A204.1 (cell line): ENCODE results near the gene DBX1.
"Not testable (repeated sequence)": the region's sequence is repeated elsewhere in the genome, so short reads cannot be mapped to it uniquely, and the experiment has no call there.

ENCODE experiments used
- FAIRE-seq: peaks from 2 replicates; lab custom pipeline; 2012; peaks lifted over from hg19 to GRCh38; lab: Jason Lieb, UNC

Gene DBX1

GRCh38 chr11:20160425-20161229 lies at the start of gene DBX1:
Gene DBX1 (minus strand): TSS chr11:20160475. CDS start chr11:20160324, 151 bp downstream.
- no peak for FAIRE-seq

DNA sequence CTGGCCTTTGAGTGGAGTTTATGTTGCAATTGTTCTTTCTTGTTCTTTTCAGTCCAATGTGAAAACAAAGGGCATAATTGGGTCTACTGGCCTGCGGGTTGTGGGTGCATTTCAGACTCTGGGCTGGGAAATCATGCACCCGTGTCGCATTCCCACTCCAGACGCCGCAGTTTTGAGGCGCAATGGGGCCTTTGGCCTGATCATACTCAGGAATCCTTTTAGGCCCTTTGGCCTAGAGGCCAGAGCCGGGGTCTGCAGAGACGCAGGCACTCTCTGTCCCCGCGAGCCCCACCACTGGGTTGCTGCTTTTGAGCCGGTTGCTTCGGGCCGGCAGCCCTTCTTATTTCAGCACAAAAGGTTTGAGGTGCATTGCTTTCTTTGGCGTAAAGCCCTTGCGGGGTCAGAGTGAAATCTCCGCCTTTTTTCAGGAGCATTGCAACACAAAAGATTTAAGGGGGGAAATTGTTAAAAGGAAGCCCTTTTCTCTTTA lies 48.4 kb upstream of the DBX1 start:
- no peak for FAIRE-seq

DNA sequence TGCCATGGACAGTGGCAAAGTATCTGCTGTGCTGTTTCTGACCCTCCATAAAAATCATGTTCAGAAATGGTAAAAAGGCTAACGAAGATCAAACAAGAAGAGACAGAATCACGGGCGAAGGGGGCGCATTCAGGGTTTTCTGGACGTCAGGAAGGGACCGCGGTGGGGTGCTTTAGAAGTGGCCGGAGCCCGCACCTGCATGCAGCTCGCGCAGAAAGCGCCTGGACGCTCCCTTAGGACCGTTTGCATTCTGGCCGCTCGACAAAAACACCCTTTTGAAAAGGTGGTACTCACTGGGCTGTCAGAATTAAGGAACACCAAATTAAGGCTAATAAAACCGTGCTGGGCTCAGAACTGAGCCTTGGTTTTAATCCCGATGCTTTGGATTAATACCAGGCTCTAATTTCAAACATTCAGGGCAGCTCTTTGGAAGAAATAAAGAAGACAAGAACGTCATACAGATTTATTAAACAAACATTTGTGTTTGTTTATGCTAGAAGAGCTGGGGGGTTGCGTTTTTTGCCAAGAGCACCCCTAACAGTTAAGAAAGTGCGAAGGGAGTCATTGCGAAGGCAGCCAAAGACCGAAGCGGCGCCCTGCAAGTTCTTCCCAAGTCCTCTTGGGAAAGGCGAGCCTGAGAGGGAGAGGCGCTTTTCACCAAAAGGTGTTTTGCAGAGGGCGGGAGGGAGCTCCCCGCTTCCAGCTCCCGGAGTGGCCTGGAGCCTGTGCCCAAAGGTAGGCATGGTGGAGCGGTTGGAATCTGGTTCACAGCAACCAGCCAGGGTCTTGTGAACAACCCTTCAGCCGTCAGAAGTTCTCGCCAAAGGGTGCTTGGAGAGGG lies 47.7 kb upstream of the DBX1 start:
- FAIRE-seq, result no peak

DNA sequence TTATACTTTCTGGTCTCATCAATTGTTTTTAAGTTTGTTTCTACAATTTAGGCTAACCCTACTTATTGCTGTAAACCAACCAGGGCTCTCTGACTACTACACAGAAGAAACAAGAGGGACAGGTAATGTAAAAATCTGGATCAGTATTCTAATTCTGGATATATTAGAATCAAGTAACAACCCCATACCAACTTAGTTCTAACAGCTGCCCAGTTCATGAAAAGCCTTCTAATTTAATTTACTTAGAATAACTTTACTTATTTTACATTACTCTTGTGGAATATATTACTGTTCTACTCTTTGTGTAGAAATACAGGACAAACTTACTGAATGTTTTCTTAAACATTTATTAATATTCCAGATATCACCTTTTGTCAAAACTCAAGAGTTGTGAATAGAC lies 45.5 kb upstream of the DBX1 start:
- no peak for FAIRE-seq

- FAIRE-seq, result no peak
Measured at GRCh38 chr11:20204681-20205080, 44.4 kb upstream of the DBX1 start.

- FAIRE-seq, result no peak
Measured at GRCh38 chr11:20203831-20204230, 43.6 kb upstream of the DBX1 start.

DNA sequence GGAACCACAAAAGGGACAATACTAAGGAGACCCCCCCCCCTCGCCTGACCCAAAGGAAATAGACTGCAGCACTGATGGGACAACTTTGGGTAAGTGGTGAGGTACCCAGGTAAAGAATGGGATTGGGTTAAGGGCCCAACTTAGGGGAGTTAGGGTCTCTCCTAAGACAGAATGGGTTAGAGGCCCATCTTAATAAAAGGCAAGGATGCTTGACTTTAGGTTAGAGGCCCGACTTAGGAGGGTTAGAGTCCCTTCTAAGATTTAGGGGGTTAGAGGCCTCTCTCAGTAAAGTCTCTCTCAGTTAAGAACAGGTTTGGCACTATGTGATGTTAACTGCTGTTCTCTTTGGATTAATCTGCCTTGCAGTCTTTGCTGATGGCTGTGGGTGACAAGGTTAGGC lies 41.0 kb upstream of the DBX1 start:
- FAIRE-seq, result no peak

GRCh38 chr11:20200331-20200955 lies 40.2 kb upstream of the DBX1 start:
- FAIRE-seq, result not testable (repeated sequence)

- no peak for FAIRE-seq
Measured at GRCh38 chr11:20197881-20198280, 37.6 kb upstream of the DBX1 start.

DNA sequence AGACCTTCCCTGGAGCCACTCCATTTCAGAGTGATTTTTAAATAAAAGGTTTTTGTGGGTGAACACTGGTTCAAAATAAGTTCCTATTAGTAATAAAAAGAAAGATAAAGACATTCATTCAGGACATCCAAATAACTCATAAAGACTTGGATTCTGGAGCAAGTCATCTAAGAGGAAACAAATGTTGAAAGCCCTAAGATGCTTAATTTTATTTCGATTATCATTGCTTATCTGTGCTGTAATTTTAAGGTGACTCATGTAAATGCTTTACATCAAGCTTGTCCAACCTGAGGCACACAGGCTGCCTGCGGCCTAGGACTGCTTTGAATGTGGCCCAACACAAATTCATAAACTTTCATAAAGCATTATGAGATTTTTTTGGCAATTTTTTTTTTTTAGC lies 34.2 kb upstream of the DBX1 start:
- FAIRE-seq, result no peak

DNA sequence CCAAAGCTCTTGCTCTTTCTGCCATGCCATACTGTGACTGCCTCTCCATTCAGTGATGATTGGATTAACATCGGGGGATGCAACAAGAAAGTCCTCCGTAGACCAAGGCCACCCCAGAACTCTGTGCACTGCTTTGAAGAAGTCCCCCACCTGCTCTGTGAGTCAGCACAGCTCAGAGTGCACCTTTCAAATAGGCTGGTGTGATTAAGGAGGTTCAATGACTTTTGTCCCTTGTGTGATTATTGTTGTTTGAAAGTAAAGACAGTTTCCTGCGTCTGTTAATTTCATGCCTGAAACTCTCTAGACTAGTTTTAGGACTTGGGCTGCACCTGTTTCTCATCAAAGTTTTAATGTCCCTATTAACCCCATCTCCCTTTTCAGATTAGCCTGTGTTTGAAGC lies 33.0 kb upstream of the DBX1 start:
- no peak for FAIRE-seq

- no peak for FAIRE-seq
Measured at GRCh38 chr11:20192641-20193040, 32.4 kb upstream of the DBX1 start.

GRCh38 chr11:20192151-20192550 lies 31.9 kb upstream of the DBX1 start:
- no peak for FAIRE-seq

- FAIRE-seq, result no peak
Measured at GRCh38 chr11:20178976-20179375, 18.7 kb upstream of the DBX1 start.

- no peak for FAIRE-seq
Measured at GRCh38 chr11:20177136-20177535, 16.9 kb upstream of the DBX1 start.

- FAIRE-seq, result no peak
Measured at GRCh38 chr11:20172721-20173447, 12.6 kb upstream of the DBX1 start.

GRCh38 chr11:20163783-20164481 lies 3.7 kb upstream of the DBX1 start:
- FAIRE-seq, result no peak

DNA sequence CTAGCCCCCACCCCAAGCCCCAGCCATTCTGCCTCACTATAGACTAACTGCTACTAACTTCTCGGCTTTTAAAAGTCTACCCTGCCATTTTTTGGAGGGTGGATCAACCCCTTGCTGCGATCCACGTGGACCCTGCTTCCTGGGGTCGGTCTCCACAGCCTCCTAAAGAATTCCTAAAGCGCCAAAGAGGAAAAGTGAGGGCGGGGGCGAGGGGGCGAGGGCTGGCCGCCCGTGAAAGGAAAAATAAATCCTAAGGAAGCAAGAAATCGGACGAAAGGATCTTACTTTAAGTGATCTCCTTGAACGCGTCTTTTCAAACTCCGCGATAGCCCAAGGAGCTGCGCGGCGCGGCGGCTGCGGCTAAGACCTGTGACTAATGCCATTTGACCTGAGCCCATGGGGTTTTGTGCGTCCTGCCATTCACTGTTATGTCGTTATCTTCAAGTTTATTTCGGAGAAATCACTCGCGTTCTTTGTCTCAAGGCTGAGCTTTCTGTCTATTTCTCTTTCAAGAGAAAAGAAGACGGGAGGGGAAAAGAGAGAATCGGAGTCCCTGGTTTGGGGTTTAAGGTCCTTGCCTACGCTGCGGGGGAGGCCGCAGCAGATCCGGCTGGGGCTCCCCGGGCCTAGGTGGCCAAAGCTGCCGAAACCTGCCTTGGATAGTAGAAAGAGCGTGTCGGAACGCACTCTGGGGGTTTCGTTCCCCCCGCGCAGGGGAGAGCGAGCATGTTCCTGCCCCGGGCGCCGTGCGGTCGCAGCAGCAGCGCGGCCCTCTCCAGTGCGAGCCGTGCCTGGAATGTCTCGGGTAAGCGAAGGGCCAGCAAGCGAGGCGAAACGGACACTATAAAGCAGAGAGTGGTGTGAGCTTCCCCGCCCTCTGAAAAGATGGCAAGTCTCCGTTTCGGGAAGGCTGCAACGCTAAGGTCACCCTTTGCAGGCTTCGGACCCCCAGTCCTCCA lies 2.8 kb upstream of the DBX1 start:
- no peak for FAIRE-seq

DNA sequence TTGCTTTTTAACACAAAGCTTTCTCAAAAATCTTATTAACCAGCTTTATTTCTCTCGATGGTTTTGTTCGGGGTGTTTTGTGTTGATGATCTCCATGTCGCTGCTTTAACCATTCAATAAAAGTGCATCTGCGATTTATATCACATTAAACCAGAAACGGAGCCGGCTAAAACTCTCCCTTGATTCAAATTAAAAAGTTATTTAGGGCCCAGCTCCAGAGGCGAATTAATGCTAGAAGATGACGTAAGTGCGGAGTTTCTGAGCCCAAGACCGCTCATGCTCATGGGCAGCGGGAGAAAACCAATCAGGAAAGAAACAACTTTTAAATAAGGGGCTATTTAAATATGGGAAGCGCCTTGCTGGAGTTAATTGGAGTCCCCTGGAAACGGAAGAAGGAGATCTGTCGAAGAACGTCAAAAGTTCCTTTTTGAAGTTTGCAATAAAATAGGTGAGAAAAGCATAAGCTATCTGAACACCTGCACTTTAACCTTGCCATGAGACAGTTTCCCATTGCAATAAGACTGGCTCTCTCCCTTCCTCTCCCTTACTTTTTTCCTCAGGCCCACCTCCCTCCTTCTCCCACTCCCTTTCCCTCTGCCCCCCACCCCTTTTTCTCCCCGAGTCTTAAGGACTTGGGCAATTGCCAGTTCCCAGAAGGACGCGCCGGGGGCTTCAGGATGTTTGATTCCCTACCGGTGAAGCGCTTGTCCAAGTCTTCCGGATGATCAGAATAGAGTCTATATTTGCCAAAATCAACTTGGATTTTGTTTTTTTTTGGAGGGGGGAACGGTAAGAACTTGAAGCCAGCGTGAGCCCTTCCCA lies 1.9 kb upstream of the DBX1 start:
- no peak for FAIRE-seq
